ENCODE data around the gene EIF3D. TPM values are rescaled to one million over a fixed set of nuclear protein-coding genes. Genes with fewer than 3 reads are reported as not detected.
A peak's percentile ranks its signal among the peaks of the same experiment; 100 is the strongest.
"Not testable (repeated sequence)": the region's sequence is repeated elsewhere in the genome, so short reads cannot be mapped to it uniquely, and the experiment has no call there.

The EIF3D gene
- total RNA-seq, 1 experiment from 2014 or later: 283 TPM

GRCh38 chr22:36549033-36549432, 20.1 kb upstream of the EIF3D start:
- no peak for DNase-seq (ENCODE audit: low read depth)

GRCh38 chr22:36548606-36549005, 19.6 kb upstream of the EIF3D start:
- no peak for DNase-seq (ENCODE audit: low read depth)

- DNase-seq (ENCODE audit: low read depth): peak; percentile 91
Observed at GRCh38 chr22:36546932-36547331, 18.0 kb upstream of the EIF3D start.

DNA sequence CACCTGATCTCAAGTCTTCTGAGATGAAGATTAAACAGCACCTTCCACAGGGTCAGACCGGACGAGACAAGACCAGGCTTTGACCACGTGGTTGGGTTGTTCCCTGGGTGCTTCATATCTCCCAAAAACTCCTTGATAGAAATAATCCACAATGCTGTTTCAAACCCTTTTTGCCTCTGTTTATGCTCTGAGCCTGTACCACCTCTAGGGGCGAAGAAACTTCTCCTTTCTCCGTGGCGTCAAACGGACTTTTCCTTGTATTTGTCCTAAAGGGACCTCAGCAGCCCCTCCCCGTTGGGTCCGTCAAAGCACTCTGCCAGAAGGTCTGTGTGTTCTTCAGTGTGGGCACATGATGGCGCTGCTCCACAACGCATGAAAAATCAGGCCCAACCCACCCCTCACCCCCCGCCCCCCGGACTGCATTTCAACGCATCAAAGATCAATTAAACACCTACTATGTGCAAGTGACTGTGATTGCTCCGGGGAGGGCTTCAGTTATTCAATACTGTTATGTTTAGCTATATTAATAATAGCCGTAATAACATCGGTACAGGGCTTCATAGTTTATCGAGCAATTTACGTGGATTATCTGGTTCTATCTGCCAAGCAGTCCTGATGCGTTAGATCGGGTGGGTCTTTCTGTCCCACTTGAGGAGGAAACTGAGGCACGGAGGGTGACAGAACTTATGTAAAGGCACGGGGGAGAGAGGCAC, 17.3 kb upstream of the EIF3D start:
- peak; percentile 52 for DNase-seq (ENCODE audit: low read depth)

- peak; percentile 55 for DNase-seq (ENCODE audit: low read depth)
Observed at GRCh38 chr22:36544107-36544620, 15.2 kb upstream of the EIF3D start.

- DNase-seq (ENCODE audit: low read depth): peak; percentile 95
Observed at GRCh38 chr22:36541831-36542411, 13.0 kb upstream of the EIF3D start.

DNA sequence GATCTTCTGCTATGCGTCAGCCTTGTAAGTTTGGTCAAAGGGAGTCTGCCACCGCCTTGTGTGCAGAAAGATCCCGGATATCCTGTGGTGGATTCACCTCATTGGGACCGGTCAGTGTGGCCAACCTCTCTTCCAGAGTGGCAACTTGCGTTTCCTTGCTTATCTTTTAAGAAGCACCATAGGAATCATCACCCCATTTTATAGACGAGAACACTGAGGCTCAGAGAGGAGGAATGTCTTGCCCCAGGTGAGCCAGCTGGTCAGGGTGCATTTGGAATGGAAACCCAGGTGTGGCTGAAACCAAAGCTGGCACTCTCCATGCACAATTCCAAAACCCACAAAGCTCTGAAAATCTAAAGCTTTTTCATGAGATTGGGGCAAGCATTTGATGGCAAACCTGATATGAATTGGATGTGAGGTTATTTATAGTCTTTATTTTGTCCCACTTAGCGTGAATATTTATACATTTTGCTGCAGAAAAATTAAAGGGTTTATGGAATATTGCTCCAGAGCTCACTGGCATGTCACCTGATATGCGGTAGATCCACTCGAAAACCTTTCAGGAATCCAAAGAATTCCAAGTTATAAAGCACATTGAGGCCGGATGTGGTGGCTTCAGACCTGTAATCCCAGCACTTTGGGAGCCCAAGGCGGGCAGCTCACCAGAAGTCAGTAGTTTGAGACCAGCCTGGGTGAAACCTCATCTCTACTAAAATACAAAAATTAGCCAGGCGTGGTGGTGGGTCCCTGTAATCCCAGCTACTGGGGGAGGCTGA, 12.1 kb upstream of the EIF3D start:
- DNase-seq (ENCODE audit: low read depth): peak; percentile 88

- DNase-seq (ENCODE audit: low read depth): no peak
Observed at GRCh38 chr22:36538529-36538928, 9.6 kb upstream of the EIF3D start.

DNA sequence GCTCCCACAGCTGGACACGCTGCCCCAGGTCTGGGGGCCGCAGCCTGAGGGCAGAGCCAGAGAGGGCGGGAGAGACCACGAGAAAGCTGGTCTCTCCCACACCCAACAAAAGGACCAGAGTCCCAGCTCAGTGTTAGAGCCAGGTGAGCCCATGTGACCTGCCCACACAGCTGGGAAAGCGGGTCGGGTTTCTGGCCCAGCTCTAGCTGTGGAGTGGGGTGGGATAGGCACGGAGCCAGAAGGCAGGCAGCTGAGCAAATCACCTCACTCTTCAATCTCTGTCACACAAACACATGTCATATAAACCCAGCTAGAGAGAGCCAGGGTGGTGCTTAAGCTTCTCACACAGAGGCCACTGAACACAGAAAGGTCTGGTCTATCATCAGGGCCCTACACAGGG, 7.8 kb upstream of the EIF3D start:
- no peak for DNase-seq (ENCODE audit: low read depth)

GRCh38 chr22:36533320-36533719, 4.4 kb upstream of the EIF3D start:
- DNase-seq (ENCODE audit: low read depth): not testable (repeated sequence)

- DNase-seq (ENCODE audit: low read depth): no peak
Observed at GRCh38 chr22:36532466-36532865, 3.5 kb upstream of the EIF3D start.

DNA sequence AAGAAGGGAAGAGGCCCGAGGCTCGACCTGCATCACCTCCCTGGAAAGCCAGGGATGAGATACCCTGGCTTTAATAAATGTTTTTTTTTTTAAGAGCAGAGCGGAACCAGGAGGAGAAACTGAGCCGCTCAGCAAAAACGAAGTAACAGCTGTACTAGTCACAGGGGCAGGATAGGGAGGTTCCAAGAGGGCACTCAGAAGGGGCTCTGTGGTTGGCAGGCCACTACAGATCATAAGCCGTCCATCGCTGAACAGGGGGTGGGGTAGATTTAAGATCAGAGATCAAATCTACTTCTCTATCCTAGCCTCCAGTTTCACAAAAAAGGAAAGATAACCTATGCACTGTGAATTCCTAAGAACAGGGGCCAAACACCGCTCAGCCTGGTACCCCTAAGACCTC, 625 bp downstream of the EIF3D start:
- no peak for DNase-seq (ENCODE audit: low read depth)

- no peak for DNase-seq (ENCODE audit: low read depth)
Observed at GRCh38 chr22:36522662-36523061, 6.3 kb downstream of the EIF3D start.

DNA sequence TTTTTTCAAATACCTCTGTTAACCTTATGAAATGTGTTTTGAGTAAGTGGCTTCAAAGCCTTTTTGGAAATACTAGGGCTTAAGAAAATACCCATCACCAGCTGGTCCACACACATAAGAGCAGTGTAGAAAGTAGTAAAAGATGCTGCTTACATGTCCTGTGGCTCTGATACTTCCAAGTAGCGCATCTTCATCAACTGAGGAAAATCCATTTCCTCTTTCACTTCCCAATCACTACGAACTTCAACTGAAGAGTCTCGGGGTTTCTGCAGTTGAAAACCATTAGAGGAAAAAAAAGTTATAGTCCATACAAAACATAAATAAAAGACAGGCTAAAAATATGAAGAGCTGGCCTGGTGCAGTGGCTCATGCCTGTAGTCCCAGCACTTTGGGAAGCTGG, 8.5 kb downstream of the EIF3D start:
- no peak for DNase-seq (ENCODE audit: low read depth)

GRCh38 chr22:36519906-36520305, 9.1 kb downstream of the EIF3D start:
- not testable (repeated sequence) for DNase-seq (ENCODE audit: low read depth)

DNA sequence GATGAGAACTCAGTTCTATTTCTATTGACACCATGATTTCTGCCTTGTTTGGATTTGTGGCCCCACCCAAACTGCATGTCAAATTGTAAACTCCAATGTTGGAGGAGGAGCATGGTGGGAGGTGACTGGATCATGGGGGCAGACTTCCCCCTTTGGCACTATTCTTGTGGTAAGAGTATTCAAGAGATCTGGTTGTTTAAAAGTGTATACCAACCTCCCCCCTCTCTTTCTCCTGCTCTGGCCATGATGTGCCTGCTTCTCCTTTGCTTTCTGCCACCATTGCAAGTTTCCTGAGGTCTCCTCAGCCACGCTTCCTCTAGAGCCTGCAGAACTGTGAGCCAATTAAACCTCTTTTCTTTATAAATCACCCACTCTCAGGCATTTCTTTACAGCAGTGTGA, 14.2 kb downstream of the EIF3D start:
- no peak for DNase-seq (ENCODE audit: low read depth)

DNA sequence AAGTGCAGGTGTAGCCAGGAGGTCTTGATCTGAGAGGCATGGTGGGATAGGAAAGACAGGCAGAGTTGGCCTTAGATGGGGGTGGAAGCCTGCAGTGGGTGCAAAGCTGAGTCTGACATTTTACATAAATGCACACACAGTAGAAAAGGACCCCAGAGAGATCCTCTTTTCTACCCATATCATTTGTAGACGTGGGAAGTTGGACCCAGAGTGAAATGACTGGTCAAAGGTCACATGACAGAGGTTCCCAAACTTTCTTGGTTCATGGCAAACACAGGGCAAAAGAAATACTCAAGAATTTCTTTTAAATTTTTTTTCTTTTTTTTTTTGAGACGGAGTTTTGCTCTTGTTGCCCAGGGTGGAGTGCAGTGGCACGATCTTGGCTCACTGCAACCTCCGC, 16.0 kb downstream of the EIF3D start:
- DNase-seq (ENCODE audit: low read depth): no peak

DNA sequence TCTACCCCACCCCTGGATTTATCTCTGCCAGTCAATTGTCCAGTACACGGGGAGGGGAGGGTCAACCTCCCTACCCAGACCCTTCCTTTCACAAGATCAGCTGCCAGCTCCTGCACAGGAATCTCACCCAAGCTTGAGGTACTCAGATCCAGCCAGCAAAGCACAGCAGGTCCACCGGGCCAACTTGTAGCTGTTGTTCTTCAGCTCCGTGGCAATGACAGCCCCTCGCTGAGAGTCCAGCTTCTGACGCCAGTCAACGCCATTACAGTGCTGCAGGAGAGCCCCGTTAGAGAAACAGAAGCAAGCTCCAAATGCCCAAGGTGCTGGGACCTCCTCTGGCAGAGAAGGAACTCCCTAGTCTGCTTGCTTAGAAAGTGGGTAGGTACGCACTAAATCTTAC, 16.6 kb downstream of the EIF3D start:
- no peak for DNase-seq (ENCODE audit: low read depth)

DNA sequence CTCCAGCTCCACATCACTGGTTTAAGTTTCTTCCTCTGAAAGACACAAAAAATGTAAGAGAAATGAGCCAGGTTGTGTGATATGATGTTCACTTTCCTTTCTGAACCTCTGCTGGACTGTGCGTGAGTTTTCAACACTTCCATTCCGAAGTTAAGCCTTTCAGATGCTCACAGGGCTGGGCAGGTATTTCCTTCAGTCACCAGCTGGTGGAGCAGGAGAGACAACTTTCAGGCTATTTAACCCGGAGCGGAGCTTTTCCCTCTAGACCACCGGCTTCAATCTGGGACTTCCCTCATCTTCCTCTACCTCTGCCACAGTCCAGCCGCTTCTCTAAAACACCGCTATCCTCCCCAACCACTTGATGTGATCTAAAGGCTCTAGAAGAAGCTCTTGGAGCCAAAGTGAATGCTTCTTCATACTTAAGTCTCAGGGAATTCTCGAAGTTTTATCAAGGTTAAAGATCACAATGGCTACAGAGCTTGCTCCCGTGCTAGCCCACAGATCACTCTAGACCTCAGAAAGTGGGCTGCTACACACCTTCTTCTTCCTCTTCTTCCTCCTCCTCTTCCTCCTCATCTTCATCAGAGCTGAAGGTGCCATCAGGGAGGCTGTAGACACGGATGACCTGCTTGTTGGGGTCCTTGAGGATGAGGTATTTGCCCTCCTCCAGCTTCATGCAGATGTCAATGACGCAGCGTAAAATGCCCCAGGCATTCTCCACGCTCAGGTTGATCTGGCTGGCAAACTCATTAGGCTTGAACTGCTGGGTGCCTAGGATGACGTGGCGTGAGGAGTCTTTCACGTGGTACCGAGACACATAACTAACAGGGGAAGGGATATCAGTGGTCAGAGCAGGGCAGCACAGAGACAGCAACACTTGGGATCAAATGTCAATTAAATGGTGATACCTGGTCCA, 17.7 kb downstream of the EIF3D start:
- peak; percentile 44 for DNase-seq (ENCODE audit: low read depth)

- no peak for DNase-seq (ENCODE audit: low read depth)
Observed at GRCh38 chr22:36510384-36510783, 18.6 kb downstream of the EIF3D start.

GRCh38 chr22:36507518-36508010, 21.4 kb downstream of the EIF3D start:
- no peak for DNase-seq (ENCODE audit: low read depth)

Data from M059J (cell line).